NK-92 (cell line): ENCODE data around the gene LTC4S.
"Not testable (repeated sequence)": the region's sequence is repeated elsewhere in the genome, so short reads cannot be mapped to it uniquely, and the experiment has no call there.

Source experiments
- DNase-seq: peaks from one replicate; lab custom pipeline; 2025; ENCODE audit not compliant: unreplicated experiment; lab: John Stamatoyannopoulos, UW

The LTC4S gene, protein sequence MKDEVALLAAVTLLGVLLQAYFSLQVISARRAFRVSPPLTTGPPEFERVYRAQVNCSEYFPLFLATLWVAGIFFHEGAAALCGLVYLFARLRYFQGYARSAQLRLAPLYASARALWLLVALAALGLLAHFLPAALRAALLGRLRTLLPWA

DNA sequence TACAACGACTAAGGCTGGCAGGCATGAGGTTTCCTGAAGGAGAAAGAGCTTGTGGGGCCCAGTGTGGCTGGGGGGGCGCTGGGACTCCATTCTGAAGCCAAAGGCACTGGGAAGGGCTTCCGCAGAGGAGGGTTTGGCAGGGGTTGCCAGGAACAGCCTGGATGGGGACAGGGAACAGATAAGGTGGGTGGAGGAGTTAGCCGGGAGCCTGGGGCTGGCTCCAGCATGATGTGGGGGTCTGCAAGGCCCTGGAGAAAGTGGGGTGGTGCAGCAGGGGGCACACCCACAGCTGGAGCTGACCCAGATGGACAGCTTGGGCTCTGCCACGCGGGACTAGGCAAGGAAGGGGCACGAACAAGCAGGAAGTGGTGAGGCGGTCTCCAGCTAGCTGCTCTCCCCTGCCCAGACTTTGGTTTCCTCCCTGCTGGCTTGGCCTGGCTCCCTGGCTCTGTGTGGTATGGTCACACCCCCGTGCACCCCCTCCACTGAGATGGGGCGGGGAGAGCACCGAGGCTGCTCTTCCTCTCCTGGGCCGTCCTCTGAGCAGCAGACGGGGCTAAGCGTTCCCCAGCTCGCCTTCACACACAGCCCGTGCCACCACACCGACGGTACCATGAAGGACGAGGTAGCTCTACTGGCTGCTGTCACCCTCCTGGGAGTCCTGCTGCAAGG, at the start of gene LTC4S:
Gene LTC4S, plus strand, starts transcription at position 519 of the 672 bp plus-strand sequence. Its CDS starts 95 bp downstream, at position 614.
- no peak for DNase-seq

DNA sequence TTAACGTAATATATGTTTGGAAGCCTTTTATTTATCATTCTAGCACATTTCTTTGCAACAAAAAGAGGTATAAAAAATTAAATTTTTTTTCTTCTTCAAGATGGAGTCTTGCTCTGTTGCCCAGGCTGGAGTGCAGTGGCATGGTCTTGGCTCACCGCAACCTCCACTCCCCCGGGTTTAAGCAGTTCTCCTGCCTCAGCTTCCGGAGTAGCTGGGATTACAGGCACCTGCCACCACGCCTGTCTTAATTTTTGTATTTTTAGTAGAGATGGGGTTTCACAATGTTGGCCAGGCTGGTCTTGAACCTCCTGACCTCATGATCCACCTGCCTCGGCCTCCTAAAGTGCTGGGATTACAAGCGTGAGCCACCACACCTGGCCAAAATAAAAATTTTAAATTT, 49.7 kb upstream of the LTC4S start:
- not testable (repeated sequence) for DNase-seq

DNA sequence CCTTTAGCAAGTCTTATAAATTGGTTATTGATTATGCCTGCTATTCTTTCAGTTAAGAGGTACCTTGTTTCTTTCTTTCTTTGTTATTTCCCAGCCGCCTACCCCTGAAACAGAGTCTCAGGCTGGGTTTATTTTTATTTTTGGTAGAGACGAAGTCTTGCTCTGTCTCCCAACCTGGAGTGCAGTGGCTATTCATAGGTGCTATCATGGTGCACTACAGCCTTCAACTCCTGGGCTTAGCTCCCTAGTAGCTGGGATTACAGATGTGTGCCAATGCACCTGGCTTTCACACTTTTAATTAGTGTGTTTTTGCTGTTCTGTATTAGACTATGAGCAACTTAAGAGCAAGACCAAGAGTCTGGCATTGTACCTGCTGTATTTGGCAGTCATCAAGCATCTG, 46.9 kb upstream of the LTC4S start:
- no peak for DNase-seq

DNA sequence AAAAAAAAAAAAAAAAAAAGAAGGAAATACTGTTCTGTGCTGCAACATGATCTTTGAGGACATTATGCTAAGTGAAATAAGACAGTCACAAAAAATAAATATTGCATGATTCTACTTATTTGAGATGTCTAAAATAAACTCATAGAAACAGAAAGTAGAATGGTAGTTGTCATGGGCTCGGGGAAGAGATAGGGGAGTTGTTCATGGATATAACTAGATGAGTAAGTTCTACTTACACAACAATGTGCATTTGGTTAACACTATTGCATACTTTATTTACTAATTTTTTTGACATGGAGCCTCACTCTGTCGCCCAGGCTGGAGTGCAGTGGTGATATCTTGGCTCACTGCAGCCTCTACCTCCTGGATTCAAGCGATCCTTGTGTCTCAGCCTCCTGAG, 46.0 kb upstream of the LTC4S start:
- DNase-seq: no peak

DNA sequence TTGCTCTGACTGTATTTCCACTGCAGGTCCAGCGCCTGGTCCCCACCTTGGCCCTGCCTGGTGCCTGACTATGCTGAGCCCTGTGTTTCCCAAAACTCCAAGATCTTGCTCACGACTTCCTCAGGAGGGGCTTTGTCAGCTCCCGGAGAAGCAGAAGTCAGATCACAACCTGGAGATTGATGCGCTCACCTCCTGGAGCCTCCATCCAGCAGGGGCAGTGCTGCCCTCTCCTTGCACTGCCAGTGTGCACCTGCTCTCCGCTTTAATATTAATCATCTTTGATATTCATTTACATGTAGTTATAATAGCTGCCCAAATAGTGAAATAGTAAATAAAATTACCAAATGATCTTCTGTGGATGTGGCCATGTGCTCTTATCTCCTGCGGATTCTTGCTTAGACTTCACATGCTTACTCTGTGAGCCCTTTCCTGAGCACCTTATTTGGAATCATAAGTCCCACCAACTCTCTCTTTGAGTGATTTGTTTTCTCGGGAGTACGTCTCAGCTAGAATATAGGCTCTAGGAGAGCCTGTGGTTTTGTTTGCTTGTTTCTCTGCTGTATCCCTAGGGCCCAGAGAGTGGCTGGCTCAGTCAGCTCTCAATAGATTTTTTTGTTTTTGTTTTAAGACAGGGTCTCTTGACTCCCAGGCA, 43.8 kb upstream of the LTC4S start:
- DNase-seq: no peak

DNA sequence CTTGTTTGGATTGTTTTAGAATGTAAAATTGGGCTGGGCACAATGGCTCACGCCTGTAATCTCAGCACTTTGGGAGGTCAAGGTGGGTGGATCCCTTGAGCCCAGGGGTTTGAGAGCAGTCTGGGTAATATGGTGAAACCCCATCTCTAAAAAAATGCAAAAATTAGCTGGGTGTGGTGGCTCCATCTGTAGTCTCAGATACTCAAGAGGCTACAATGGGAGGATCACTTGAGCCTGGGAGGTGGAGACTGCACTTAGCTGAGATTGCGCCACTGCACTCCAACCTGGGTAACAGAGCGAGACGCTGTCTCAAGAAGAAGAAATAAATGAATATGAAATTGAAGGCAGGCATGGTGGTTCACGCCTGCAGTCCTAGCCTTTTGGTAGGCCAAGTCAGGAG, 39.8 kb upstream of the LTC4S start:
- DNase-seq: no peak

DNA sequence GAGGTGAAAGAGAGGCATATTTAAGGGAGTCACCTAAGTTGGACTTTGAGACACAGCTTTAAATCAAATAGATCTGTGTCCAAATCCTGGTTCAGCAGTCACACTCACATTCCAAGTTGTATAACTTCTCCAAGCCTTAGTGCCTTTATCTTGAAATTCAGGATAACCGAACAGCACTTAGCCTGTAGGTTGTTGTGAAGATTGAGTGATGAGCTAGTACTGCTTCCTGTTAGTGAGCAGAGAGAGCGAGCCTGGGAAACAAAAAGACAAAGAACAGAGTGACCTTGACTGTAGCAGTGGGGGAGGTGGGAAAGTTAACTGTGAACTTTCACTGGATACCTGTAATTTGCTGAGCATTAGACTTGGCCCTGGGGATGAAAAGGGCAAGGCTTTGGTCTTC, 38.8 kb upstream of the LTC4S start:
- DNase-seq: no peak

DNA sequence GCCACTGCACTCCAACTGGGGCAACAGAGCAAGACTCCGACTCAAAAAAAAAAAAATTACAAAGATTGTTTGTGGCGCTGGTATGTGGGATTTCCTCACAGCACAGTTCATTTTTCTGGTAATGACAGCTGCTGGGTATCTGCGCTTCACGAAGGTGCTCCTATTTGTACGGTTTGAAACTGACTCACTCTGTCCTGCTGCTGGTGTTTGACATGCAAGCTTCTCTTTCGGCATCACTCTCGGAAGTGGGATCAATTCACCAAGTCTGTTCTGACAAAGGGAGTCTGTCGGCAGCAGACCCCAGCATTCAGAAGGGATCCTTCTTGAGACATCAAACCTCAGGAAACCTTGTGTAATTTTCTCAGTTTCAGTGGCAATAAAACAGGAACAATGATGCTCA, 34.8 kb upstream of the LTC4S start:
- DNase-seq: no peak

DNA sequence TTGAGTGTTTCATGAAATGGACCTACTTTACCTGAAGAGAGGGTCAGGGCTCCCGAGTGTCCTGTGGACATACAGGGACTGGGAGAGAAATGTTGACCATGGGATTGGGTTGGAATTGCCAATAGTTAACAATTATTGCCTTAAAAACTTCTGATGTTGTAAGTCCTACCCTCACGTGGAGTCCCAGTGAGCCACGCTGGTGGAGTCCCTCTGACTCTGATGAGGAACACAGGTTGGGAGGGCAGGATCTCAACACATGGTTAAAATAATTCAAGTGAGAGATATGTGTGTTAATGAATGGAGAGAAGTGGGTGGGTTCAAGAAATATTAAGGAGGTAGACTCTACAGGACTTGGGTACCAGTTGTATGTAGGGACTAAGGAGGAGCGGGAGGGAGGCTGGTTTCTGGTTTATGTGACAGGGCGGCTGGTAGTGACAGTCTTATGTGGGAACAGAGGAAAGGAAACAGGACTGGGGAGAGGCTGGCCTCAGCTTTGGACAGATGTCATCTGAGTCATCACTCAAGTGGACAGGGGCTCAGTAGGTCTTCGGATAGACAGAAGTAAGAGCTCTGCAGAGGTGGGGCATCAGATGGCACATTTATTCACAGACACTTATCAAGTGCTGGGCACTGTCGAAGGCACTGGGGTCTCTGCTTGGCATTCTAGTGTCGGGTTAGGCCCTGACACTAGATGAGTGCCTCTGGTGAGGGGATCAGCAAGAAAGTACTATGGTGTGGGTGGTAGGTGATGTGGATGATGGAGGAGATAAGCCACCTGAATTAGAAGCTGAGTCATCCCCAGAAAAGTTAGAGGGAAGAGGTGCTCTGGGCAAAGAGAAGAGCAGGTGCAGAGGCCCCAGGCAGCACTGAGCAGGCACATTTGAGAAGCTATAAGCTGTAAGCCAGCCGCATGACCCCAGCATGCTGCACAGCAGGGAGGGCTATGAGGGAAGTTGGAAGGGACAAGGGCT, 33.9 kb upstream of the LTC4S start:
- DNase-seq: no peak

DNA sequence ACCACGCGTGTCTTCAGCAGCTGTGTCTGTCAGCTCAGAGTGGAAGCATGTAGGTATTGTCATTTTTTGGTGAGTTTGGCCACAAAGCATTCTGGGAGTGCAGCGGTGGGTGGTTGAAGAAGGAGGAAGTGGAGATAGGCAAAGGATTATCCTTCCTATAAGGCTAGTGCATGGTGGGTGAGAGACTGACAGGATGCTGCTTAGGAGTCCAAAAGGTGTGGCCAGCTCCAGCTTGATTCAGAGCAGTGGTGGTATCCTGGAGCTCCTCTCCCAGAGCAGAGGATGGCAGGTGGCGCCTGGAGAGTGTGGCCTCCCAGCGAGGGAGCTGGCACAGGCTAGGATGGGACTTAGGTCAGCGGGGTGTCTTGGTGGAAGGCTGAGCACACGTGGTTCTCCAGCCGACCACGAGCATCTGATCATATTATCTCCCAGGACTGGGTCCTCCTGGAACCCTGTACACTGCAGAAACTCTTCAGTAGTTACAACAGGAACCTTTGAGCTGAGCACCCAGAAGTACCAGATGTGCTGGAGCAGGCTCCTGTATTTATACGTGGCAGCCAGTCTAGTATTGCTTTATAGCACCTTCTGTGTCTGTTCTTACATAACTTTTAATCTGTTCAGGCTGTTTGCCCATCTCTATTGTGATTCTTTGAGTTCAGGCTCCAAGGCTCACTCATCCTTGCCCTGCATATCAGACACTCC, 31.6 kb upstream of the LTC4S start:
- DNase-seq: no peak

DNA sequence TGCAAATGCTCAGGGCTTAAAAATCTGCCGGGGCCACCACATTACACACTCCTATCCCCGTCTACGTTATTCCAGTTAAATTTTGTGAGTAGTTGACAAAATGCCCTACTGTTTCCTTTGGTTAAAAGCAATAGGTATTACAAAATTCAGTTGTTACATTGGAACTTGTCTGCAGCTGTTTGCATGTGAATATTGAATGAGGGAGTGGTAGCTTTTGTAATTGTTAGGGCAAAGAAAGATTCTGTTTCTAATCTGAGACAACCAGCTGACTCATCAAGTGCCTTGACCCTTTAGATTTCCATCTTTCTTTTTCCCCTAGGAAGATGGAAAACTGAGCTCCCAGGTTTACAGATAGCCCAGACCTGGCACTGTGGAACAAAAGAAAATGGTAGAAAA, 31.0 kb upstream of the LTC4S start:
- DNase-seq: no peak

DNA sequence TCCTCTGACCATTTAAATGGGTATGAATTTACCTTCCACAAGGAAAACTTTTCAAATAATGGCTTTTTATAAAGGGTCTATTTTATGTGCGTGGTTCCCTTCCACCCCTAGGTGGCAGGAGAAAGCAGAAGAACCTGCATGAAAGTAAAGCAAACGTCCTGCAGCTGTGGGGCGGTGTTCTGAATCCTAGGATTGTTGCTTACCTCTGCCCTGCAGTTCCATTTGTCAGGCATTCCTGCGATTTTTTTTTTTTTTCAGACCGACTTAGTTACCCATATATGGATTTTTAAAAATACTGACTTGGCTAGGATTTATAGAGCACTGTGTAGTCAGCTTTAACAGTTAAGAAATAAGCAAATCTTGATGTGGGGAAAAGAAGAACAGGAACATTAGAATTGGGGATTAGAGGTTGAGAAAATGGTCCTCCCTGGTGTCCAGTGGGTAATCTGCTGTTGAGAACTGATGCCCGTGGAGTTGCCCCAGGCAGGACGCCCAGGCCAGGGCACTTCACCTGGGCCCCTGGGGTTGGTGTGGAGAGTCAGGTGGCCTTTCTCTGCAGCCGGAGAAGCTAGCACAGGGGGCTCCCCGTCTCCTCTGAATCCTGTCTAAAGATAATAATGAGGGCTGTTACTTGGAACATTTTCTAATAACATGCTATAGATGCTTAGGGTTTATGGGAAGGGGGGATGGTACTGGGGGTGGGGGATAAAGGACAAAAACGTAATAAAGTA, 30.4 kb upstream of the LTC4S start:
- no peak for DNase-seq

DNA sequence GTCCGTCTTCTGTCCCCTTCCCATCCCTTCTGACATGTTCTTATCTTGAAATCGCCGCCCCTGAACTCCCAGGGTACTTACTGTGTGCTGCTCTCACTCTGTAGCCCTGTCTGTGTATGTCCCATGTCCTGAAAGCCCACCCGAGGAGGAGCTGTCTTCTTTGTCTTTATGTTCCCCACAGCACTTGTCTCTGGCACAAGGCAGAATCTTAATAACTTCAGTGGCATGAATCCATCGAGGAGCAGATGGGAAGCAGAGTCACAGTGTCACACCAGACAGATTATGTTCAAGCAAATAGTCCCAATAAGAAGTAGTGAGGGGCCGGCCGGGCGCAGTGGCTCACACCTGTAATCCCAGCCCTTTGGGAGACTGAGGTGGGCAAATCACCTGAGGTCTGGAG, 29.7 kb upstream of the LTC4S start:
- DNase-seq: no peak

DNA sequence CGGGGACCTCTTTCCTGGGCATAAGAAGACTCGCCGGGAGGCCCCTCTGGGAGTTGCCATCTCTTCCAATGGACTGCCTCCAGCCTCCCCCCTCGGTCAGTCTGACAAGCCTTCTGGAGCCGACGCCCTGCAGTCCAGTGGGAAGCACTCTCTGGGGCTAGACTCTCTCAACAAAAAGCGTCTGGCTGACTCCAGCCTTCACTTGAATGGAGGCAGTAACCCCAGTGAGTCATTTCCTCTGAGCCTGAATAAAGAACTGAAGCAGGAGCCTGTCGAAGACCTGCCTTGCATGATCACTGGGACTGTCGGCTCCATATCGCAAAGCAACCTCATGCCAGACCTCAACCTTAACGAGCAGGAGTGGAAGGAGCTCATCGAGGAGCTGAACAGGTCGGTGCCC, 28.4 kb upstream of the LTC4S start:
- DNase-seq: no peak

DNA sequence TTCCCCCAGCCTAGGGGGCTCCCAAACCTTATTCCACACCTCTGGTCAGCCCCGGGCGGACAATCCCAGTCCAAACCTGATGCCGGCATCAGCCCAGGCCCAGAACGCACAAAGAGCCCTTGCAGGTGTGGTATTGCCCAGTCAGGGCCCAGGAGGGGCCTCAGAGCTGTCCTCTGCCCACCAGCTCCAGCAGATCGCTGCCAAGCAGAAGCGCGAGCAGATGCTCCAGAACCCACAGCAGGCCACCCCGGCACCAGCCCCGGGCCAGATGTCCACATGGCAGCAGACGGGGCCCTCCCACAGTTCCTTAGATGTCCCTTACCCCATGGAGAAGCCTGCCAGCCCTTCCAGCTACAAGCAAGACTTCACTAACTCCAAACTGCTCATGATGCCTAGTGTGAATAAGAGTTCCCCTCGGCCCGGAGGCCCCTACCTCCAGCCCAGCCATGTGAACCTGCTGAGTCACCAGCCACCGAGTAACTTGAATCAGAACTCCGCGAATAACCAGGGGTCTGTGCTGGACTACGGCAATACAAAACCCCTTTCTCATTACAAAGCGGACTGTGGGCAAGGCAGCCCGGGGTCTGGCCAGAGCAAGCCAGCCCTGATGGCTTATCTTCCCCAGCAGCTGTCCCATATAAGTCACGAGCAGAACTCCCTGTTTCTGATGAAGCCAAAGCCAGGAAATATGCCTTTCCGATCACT, 27.6 kb upstream of the LTC4S start:
- no peak for DNase-seq

DNA sequence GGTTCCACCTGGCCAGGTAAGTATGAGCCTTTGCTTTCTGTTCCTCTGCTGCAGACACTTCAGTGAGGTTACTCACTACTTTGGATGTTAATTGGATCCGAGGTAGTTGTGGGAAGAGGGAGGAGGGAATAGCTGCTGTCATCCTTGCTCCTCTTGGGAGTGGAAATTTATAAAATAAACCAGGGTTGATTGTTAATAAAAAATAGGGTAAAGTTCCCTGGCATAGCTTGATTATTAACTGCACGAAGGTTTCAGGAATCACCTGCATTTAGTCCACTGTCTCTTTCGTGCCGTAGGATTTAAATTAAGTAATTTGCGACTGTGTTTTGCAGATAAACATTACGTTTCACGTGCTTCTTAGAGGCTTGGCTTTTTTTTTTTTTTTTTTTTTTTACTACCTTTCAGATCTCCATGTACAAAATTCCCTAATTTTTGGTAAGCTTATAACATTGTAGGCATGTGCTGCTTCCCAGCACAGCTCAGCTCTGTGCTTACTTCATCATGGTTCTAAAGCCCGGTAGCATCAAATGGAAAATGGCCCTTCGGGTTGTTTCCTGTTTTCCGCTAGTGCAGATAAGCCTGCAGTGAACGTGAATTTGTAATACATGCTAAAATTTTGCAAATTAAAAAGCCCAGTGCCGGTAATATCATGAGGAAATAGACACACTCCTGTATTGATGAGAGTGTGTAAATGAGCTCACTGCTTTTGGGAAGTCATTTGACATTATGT, 26.9 kb upstream of the LTC4S start:
- DNase-seq: no peak

DNA sequence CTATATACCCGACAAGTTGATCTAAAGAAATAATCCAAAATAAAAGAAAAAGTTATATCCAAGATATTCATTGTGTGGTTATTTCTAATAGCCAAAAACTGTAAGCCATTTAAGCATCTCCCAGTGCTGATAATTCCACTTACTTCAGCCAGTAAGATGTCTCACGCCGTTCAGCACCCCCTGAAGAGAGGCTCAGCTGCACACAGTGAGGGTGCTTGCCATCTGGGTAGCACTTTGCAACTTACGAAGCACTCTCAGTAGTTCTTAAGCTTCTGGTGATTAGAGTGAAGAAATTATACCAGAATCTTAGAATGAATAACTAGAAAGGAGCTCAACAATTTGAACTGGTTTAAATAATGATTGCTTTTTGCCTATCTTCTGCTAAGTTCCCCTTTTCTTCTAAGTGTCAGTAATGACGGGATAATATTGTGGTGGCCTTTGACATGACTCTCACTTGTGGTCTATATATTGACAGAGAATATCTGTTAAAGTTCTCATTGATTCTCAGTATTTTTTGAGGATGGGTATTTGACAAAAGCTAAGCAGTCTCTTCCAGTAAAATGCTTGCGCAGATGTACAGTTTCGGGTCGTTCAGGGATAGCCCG, 26.2 kb upstream of the LTC4S start:
- DNase-seq: no peak

DNA sequence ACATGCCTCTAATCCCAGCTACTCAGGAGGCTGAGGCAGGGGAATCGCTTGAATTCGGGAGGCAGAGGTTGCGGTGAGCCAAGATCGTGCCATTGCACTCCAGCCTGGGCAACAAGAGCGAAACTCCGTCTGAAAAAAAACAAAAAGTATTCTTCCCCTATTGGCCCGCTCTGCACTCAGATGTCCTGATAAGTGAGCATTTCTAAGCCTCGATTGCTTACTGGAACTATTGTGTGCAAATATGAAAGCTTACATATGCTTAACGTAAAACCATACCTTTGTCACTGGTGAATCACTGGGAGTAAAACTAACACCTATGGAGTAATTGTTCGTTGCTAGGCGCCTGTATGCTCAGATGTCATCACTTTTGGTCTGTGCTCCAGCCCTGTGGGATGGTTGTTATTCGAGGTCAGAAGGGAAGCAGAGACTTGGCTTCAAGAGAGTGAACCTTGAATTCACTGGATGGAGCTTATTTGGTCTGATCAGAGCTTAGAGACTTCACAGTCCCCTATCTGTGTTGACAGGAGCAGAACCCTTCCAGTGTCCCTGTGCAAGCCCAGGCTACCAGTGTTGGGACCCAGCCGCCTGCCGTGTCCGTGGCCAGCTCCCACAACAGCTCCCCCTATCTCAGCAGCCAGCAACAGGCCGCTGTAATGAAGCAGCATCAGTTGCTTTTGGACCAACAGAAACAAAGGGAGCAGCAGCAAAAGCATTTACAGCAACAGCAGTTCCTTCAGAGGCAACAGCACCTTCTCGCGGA, 25.3 kb upstream of the LTC4S start:
- no peak for DNase-seq
